Measurements from ENCODE around the gene OR8G1.
"Not testable (repeated sequence)": the region's sequence is repeated elsewhere in the genome, so short reads cannot be mapped to it uniquely, and the experiment has no call there.

DNA sequence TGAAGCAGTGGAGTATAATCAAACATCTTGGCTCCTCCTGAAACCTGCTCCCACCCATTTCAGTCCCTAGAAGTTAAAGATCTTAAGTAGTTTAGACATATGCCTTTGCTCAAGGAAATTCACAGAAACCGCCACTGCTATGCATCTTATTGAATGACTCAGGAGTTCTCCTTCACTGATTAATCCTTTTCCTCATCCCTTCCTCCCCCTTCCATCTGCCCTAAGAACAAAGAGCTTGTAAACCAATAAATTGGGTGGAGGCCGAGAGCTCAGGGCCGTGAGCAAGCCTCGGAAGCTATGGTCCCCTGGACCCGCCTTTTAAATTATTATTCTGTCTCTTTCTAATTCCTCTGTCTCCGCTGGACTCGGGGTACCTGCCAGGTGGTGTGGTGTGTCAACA lies 30.0 kb downstream of the OR8G1 start:
- TF ChIP-seq SUZ12 (IDR thresholded peaks at IDR 0.05; ENCODE audit: unreplicated experiment); MYC (IDR thresholded peaks at IDR 0.05; ENCODE audit: insufficient read depth, insufficient read length, insufficient replicate concordance, low read length, severe bottlenecking); RUNX3 (IDR thresholded peaks at IDR 0.05; ENCODE audit: low read length): not testable (repeated sequence)
- TF ChIP-seq, protein P1, sequence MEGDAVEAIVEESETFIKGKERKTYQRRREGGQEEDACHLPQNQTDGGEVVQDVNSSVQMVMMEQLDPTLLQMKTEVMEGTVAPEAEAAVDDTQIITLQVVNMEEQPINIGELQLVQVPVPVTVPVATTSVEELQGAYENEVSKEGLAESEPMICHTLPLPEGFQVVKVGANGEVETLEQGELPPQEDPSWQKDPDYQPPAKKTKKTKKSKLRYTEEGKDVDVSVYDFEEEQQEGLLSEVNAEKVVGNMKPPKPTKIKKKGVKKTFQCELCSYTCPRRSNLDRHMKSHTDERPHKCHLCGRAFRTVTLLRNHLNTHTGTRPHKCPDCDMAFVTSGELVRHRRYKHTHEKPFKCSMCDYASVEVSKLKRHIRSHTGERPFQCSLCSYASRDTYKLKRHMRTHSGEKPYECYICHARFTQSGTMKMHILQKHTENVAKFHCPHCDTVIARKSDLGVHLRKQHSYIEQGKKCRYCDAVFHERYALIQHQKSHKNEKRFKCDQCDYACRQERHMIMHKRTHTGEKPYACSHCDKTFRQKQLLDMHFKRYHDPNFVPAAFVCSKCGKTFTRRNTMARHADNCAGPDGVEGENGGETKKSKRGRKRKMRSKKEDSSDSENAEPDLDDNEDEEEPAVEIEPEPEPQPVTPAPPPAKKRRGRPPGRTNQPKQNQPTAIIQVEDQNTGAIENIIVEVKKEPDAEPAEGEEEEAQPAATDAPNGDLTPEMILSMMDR (IDR thresholded peaks at IDR 0.05 in 2 of 3, conservative IDR thresholded peaks at IDR 0.05 in 1 of 3; ENCODE audit: control insufficient read depth in 2 of 3, extremely low read depth in 1 of 3, insufficient read depth in 1 of 3, low read depth in 3 of 3, low read length in 3 of 3): not testable (repeated sequence)
